ENCODE measurements around the gene SUGCT.

Gene SUGCT

GRCh38 chr7:40489844-40490602, 355.2 kb downstream of the SUGCT start:
- POLR2A ChIA-PET, result no interaction called here
- TF ChIP-seq TSHZ1 (tag by site-specific recombination; IDR thresholded peaks at IDR 0.05; ENCODE audit: borderline replicate concordance) (no peak), ZBTB49 (tag by site-specific recombination; IDR thresholded peaks at IDR 0.05; ENCODE audit: low read depth) (no peak), ZXDB (tag by site-specific recombination; IDR thresholded peaks at IDR 0.05) (no peak)
- Histone ChIP-seq H3K4me1 (ENCODE audit: control insufficient read depth, insufficient read depth, low read length) (no peaks in the 10 kb centered on the region), H3K36me3 (ENCODE audit: control insufficient read depth in 2 of 2, insufficient read depth in 1 of 2, low read length in 2 of 2) (no peaks in the 10 kb centered on the region), H3K4me3 (ENCODE audit: low read depth, low read length) (no peak overlapping the region), H3K27ac (ENCODE audit: extremely low read depth, low read depth, low read length) (no peak overlapping the region), H3K9me3 (ENCODE audit: control insufficient read depth, insufficient read depth, low read depth, low read length) (no peaks in the 10 kb centered on the region)
- CTCF ChIA-PET, result interaction anchor here (1.0 kb wide), 1 partner anchor 122 kb away, joined by 3 read pairs; no protein-coding TSS in a partner anchor

DNA sequence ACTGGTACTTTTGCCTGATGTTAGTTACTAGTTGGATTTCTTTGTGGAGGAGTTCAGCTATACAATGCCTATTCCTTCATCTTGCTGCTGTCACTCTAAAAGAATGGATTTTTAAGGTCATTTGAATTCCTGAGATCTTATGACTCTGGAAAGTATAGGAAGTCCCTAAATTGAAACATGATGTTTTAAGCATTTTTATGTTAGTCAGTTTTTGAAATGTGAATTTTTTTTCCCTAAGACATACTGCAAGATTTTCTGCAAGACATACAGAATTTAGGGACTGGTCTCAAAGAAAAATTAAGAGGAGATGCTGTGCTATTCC, 355.8 kb downstream of the SUGCT start:
- Histone ChIP-seq H3K27ac (ENCODE audit: extremely low read depth, low read depth, low read length) (no peak overlapping the region), H3K9me3 (ENCODE audit: control insufficient read depth, insufficient read depth, low read depth, low read length) (no peaks in the 10 kb centered on the region), H3K4me3 (ENCODE audit: low read depth, low read length) (no peak overlapping the region), H3K36me3 (ENCODE audit: control insufficient read depth in 2 of 2, insufficient read depth in 1 of 2, low read length in 2 of 2) (no peaks in the 10 kb centered on the region), H3K4me1 (ENCODE audit: control insufficient read depth, insufficient read depth, low read length) (no peaks in the 10 kb centered on the region)
- CTCF ChIA-PET, result no interaction called here
- POLR2A ChIA-PET, result no interaction called here
- no peak for TF ChIP-seq ZNF610 (tag by site-specific recombination; IDR thresholded peaks at IDR 0.05; ENCODE audit: borderline replicate concordance)
- no peak for TF ChIP-seq ZSCAN30 (tag by site-specific recombination; IDR thresholded peaks at IDR 0.05)
- TF ChIP-seq, protein P1, sequence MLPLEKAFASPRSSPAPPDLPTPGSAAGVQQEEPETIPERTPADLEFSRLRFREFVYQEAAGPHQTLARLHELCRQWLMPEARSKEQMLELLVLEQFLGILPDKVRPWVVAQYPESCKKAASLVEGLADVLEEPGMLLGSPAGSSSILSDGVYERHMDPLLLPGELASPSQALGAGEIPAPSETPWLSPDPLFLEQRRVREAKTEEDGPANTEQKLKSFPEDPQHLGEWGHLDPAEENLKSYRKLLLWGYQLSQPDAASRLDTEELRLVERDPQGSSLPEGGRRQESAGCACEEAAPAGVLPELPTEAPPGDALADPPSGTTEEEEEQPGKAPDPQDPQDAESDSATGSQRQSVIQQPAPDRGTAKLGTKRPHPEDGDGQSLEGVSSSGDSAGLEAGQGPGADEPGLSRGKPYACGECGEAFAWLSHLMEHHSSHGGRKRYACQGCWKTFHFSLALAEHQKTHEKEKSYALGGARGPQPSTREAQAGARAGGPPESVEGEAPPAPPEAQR (tag by site-specific recombination; IDR thresholded peaks at IDR 0.05), result no peak
- no peak for TF ChIP-seq TSHZ1 (tag by site-specific recombination; IDR thresholded peaks at IDR 0.05; ENCODE audit: borderline replicate concordance)
- TF ChIP-seq, protein P2, sequence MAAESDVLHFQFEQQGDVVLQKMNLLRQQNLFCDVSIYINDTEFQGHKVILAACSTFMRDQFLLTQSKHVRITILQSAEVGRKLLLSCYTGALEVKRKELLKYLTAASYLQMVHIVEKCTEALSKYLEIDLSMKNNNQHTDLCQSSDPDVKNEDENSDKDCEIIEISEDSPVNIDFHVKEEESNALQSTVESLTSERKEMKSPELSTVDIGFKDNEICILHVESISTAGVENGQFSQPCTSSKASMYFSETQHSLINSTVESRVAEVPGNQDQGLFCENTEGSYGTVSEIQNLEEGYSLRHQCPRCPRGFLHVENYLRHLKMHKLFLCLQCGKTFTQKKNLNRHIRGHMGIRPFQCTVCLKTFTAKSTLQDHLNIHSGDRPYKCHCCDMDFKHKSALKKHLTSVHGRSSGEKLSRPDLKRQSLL (tag by site-specific recombination; IDR thresholded peaks at IDR 0.05), result no peak
- TF ChIP-seq ZNF645 (tag by site-specific recombination; IDR thresholded peaks at IDR 0.05), result no peak
- TF ChIP-seq, protein P3, sequence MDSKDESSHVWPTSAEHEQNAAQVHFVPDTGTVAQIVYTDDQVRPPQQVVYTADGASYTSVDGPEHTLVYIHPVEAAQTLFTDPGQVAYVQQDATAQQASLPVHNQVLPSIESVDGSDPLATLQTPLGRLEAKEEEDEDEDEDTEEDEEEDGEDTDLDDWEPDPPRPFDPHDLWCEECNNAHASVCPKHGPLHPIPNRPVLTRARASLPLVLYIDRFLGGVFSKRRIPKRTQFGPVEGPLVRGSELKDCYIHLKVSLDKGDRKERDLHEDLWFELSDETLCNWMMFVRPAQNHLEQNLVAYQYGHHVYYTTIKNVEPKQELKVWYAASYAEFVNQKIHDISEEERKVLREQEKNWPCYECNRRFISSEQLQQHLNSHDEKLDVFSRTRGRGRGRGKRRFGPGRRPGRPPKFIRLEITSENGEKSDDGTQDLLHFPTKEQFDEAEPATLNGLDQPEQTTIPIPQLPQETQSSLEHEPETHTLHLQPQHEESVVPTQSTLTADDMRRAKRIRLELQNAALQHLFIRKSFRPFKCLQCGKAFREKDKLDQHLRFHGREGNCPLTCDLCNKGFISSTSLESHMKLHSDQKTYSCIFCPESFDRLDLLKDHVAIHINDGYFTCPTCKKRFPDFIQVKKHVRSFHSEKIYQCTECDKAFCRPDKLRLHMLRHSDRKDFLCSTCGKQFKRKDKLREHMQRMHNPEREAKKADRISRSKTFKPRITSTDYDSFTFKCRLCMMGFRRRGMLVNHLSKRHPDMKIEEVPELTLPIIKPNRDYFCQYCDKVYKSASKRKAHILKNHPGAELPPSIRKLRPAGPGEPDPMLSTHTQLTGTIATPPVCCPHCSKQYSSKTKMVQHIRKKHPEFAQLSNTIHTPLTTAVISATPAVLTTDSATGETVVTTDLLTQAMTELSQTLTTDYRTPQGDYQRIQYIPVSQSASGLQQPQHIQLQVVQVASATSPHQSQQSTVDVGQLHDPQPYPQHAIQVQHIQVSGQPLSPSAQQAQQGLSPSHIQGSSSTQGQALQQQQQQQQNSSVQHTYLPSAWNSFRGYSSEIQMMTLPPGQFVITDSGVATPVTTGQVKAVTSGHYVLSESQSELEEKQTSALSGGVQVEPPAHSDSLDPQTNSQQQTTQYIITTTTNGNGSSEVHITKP (tag by site-specific recombination; IDR thresholded peaks at IDR 0.05), result no peak
- TF ChIP-seq IKZF3 (tag by site-specific recombination; IDR thresholded peaks at IDR 0.05), result no peak
- TF ChIP-seq ZNF692 (tag by site-specific recombination; IDR thresholded peaks at IDR 0.05), result no peak

All from HEK293 (cell line).